GM20000 (cell line): ENCODE results near the gene MVB12B.

Source experiments
- DNase-seq: peaks from one replicate; pipeline ENCODE4 v3.0.0; 2012; ENCODE audit warnings: low spot score
- TF ChIP-seq, protein P1 (sequence below): IDR thresholded peaks from 2 replicates; pipeline ENCODE4 v1.5.1; 2012; ENCODE audit warnings: mild to moderate bottlenecking, control low read depth; ENCODE audit errors: extremely low read depth, missing control alignments

The MVB12B gene

DNA sequence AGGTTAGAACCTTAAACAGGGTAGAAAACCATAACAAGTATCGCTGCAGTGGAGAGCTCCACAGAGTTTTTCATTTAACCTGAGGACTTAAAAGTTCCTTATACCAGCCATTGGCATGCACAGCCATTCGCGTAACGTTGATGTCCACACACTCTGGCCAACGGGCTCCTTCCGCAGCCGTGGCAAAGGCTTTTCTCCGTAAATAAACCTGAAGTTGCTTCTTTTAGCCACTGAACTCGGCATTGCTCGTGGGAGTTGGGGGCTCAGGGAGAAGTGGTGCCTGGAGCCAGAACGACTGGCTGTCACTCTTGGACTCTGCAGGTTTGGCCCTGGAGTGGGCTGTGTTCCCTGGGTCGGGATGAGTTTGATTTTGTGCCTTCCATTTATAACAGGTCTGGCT, 161.2 kb downstream of the MVB12B start:
- no peak for DNase-seq
- TF ChIP-seq, protein P1, sequence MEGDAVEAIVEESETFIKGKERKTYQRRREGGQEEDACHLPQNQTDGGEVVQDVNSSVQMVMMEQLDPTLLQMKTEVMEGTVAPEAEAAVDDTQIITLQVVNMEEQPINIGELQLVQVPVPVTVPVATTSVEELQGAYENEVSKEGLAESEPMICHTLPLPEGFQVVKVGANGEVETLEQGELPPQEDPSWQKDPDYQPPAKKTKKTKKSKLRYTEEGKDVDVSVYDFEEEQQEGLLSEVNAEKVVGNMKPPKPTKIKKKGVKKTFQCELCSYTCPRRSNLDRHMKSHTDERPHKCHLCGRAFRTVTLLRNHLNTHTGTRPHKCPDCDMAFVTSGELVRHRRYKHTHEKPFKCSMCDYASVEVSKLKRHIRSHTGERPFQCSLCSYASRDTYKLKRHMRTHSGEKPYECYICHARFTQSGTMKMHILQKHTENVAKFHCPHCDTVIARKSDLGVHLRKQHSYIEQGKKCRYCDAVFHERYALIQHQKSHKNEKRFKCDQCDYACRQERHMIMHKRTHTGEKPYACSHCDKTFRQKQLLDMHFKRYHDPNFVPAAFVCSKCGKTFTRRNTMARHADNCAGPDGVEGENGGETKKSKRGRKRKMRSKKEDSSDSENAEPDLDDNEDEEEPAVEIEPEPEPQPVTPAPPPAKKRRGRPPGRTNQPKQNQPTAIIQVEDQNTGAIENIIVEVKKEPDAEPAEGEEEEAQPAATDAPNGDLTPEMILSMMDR = no peak

DNA sequence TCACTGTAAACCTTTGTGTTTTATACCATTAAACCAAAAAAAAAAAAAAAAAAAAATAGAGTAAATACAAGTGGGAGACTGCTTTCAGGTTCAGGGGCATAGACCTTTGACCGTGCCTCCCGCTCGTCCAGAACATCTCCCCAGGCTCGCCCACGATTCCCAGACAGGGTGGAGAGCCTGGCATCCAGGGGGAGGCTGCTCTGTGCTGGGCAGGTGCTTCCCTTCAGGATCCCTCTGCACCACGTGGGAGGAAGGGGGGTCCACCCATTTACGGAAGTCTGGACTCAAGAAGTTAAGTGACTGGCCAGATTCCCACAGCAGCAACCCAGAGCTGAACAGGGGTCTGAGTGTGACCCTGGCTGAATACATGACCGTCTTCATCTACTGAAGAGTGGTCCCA, 161.7 kb downstream of the MVB12B start:
- TF ChIP-seq, protein P1 = no peak
- DNase-seq = no peak

DNA sequence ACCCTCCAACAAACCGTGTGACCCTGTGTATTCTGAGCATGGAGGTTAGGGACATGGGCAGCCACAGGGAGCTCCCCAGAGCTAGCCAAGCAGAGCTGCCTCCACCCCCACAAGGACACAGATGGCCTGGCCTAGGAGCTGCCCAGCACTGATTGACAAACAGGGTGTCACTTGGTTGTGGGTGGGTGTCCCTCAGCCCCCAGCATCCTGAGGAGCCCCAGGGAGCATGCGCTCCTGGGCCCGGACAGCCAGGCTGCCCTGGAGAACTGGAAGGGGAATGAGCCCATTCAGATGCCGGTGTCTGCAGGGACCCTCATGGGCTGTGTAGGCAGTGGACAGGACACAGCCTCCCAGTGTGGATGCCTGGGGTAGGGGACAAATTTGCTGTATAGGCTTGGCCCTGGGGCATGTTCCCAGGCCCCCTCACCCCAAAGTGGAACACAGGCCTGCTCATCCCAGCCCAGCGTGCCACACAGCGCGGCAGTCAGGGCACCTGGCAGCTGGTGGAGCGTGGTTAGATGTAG, 162.3 kb downstream of the MVB12B start:
- DNase-seq = no peak
- TF ChIP-seq, protein P1 = no peak

DNA sequence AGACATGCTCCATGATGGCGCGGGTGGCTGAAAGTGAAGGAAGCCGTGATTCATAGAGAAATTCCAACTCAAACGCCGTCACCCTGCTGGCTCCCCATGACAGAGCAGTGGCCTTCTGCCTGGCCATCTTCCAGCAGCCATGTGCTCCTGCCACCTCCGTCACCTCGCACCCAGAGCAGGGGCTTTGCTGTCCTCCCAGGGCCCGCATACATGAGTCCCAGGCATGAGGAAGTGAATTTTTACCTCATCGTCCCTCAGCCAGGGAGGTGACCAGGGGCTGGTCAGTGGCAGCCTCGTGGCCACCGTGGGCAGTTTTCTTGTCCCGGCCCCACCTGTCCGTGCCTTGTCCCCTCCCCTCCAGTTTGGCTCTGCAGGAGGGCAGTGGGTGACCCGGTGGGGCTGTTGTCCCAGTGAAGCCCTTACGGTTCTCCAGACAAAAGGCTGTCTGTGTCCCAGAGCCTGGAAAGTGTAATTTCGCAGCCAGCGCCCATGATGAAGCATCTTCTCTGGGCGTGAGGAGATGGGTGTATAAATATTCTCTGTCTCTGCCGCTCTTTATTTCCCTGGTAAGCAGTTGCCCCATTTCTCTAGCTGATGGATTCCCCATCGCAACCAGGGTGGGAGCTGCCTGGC, 163.1 kb downstream of the MVB12B start:
- no peak for DNase-seq
- TF ChIP-seq, protein P1 = no peak

DNA sequence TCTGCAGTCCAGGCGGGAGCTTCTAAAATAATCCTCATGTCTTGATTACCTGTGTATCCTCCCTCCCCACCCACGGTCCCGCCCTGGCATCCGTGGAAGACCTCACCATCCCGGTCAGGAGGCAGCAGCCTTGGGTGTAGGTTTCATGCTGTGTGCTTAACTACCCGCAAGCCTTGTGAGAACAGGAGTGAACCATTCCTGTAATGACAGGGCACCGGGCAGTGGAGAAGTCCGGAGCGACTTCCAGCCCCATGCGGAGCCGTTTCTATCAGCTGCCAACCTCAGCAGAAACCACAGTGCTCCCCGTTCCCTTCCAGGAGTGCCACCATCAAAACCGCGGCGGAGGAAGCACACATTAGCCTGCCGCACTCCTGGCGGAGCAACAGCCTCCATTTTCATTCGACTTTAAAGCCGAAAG, 163.6 kb downstream of the MVB12B start:
- TF ChIP-seq, protein P1 = no peak
- no peak for DNase-seq

DNA sequence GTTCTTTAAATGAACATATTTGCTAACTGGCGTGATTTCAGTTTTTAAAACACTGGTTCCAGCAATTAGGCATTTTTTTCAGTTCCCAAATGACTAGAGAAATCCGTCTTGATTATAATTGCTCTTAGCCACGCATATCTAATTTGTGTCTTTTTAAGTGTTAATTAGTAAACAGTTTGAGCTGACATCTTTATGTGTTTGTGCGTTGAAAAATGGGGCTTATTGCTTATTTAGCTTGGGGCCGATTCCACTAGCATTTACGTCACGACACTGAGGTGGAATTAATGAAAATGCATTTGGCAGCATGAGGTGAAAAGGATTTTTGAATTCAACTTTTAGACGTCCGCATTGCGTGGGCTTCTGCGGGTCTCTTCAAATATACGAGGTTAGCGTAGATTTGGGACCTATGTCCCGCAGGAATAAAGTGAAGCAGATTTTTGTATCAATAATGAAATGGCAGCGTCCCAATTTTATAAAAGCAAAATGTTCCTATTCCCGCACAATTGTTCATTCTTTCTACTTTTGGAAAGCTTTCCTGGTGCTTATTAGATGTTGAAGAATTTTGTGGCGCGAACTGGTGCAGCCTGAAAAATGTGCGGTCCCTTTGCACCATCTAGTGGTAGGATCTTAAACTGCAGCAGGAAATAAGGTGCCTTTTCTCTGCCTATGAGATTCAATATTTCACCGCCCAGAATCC, 164.4 kb downstream of the MVB12B start:
- TF ChIP-seq, protein P1 = peak; percentile 86
- DNase-seq = peak; percentile 74

DNA sequence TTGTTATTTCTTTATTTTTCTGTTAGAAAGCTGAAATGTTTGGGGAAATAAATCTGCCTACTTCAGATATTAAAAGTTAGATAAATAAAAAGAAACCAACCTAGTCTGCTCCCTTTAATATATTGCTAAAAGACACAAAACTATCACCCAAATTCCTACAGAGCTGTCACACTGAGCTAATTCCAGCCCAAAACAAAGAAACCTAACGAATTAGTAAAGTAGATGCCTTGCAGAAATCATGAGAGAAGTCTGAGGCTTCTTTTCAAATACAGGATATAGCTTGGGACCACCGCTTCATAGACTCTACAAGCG, 164.9 kb downstream of the MVB12B start:
- no peak for DNase-seq
- TF ChIP-seq, protein P1 = no peak
